Measurements from ENCODE around the gene DNAH8.

DNAH8 gene

DNA sequence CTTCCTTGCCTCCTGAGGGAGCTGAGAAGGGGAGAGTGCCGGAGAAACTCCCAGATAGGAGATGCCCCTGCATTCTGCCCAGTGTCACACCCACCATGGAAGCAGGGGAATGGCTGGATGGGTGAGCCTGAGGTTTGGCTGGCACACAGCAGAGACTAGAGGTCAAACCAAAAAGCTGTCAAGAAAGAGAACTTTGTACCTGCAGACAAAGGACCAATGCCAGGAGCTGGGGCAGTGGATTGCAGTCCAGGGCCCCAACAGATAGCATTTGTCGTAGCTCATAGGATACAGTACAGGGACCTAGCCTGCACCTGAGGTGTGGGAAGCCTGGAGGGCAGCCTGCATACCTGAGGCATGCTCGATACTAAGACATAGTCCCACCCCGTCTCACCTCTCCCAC is 227.3 kb downstream of the DNAH8 start:
- H3K9me3 ChIP-seq (ENCODE audit: control insufficient read depth, insufficient read depth, low read length): no peaks in the 10 kb centered on the region
- no peaks in the 10 kb centered on the region for H3K9me2 ChIP-seq (replicated peaks; ENCODE audit: control insufficient read depth, low read length)
- H4K20me1 ChIP-seq (ENCODE audit: control insufficient read depth, insufficient read depth, low read depth, low read length): no peaks in the 10 kb centered on the region
- TF ChIP-seq, protein P1, sequence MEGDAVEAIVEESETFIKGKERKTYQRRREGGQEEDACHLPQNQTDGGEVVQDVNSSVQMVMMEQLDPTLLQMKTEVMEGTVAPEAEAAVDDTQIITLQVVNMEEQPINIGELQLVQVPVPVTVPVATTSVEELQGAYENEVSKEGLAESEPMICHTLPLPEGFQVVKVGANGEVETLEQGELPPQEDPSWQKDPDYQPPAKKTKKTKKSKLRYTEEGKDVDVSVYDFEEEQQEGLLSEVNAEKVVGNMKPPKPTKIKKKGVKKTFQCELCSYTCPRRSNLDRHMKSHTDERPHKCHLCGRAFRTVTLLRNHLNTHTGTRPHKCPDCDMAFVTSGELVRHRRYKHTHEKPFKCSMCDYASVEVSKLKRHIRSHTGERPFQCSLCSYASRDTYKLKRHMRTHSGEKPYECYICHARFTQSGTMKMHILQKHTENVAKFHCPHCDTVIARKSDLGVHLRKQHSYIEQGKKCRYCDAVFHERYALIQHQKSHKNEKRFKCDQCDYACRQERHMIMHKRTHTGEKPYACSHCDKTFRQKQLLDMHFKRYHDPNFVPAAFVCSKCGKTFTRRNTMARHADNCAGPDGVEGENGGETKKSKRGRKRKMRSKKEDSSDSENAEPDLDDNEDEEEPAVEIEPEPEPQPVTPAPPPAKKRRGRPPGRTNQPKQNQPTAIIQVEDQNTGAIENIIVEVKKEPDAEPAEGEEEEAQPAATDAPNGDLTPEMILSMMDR (IDR thresholded peaks at IDR 0.05; ENCODE audit: low read depth, low read length, poor library complexity, severe bottlenecking): no peak
- TF ChIP-seq EZH2phosphoT487 (IDR thresholded peaks at IDR 0.05; ENCODE audit: borderline replicate concordance, low read length): no peak
- no peaks in the 10 kb centered on the region for H3K36me3 ChIP-seq (ENCODE audit: control insufficient read depth, low read length)
- no peaks in the 10 kb centered on the region for H3K4me1 ChIP-seq (ENCODE audit: control insufficient read depth, low read length)
- H3K79me2 ChIP-seq (ENCODE audit: control insufficient read depth, low read length): no peaks in the 10 kb centered on the region
- peaks cover 3% of the 10 kb centered on the region; the same call in 1 of the 2 replicates for H3K27me3 ChIP-seq (ENCODE audit: control insufficient read depth, low read length)
- H3K27ac ChIP-seq (ENCODE audit: low read depth, low read length): no peak overlapping the region
- H3K4me3 ChIP-seq (ENCODE audit: low read length): no peak overlapping the region
- H3F3A ChIP-seq (ENCODE audit: control insufficient read depth, insufficient read depth): no peaks in the 10 kb centered on the region
- no peak overlapping the region for H3K4me2 ChIP-seq (ENCODE audit: low read length)

DNA sequence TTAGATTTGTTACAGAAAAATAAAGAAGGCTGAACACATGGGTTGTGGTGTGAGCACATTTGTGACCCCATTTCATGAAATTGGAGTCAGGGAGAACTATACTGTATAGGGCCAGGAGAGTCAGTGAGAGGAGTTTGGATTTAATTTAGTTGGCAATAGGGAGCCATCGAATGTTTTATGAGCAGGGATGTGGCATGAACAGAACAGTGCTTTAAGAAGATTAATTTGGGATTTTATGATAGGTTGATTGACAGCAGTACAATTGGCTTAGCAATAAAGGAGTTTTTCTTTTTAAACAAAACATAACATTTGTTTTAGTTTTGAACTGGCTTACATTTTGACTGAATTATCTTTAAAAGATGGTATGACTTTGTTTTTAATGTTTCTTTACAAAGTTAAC is 227.9 kb downstream of the DNAH8 start:
- H3K9me2 ChIP-seq (replicated peaks; ENCODE audit: control insufficient read depth, low read length): no peaks in the 10 kb centered on the region
- H3K4me1 ChIP-seq (ENCODE audit: control insufficient read depth, low read length): no peaks in the 10 kb centered on the region
- H3K27me3 ChIP-seq (ENCODE audit: control insufficient read depth, low read length): peaks cover 3% of the 10 kb centered on the region; the same call in 1 of the 2 replicates
- no peaks in the 10 kb centered on the region for H4K20me1 ChIP-seq (ENCODE audit: control insufficient read depth, insufficient read depth, low read depth, low read length)
- no peak overlapping the region for H3K27ac ChIP-seq (ENCODE audit: low read depth, low read length)
- no peaks in the 10 kb centered on the region for H3K9me3 ChIP-seq (ENCODE audit: control insufficient read depth, insufficient read depth, low read length)
- H3K79me2 ChIP-seq (ENCODE audit: control insufficient read depth, low read length): no peaks in the 10 kb centered on the region
- TF ChIP-seq, protein P1 (IDR thresholded peaks at IDR 0.05; ENCODE audit: low read depth, low read length, poor library complexity, severe bottlenecking): no peak
- TF ChIP-seq EZH2phosphoT487 (IDR thresholded peaks at IDR 0.05; ENCODE audit: borderline replicate concordance, low read length): no peak
- H3K36me3 ChIP-seq (ENCODE audit: control insufficient read depth, low read length): no peaks in the 10 kb centered on the region
- H3K4me2 ChIP-seq (ENCODE audit: low read length): no peak overlapping the region
- H3K4me3 ChIP-seq (ENCODE audit: low read length): no peak overlapping the region
- no peaks in the 10 kb centered on the region for H3F3A ChIP-seq (ENCODE audit: control insufficient read depth, insufficient read depth)

DNA sequence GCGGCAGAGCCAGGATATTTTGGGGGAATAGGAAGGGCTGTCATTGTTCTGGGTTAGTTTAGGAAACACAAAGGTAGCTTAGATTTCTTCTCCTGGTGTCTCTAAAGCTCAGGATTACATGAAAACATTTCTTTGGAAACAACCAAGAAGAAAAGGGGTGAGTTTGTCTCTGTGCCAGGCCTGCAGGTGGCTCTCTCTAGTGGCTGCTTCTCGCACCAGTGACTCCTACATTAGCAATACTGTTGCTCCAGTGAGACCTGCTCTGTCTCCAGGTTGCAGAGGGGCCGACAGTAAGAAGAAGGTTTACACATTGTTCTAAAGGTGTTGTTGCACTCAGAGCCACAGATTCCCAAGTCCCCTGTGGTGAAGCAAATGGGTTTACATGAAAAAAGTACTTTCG is 228.9 kb downstream of the DNAH8 start:
- Histone ChIP-seq H3K9me3 (ENCODE audit: control insufficient read depth, insufficient read depth, low read length) (no peaks in the 10 kb centered on the region), H3F3A (ENCODE audit: control insufficient read depth, insufficient read depth) (no peaks in the 10 kb centered on the region), H3K27ac (ENCODE audit: low read depth, low read length) (no peak overlapping the region), H3K4me2 (ENCODE audit: low read length) (no peak overlapping the region), H3K79me2 (ENCODE audit: control insufficient read depth, low read length) (no peaks in the 10 kb centered on the region), H3K4me3 (ENCODE audit: low read length) (no peak overlapping the region), H3K4me1 (ENCODE audit: control insufficient read depth, low read length) (no peaks in the 10 kb centered on the region), H3K36me3 (ENCODE audit: control insufficient read depth, low read length) (no peaks in the 10 kb centered on the region), H3K9me2 (replicated peaks; ENCODE audit: control insufficient read depth, low read length) (no peaks in the 10 kb centered on the region), H4K20me1 (ENCODE audit: control insufficient read depth, insufficient read depth, low read depth, low read length) (no peaks in the 10 kb centered on the region), H3K27me3 (ENCODE audit: control insufficient read depth, low read length) (peaks cover 3% of the 10 kb centered on the region; the same call in 1 of the 2 replicates)
- TF ChIP-seq EZH2phosphoT487 (IDR thresholded peaks at IDR 0.05; ENCODE audit: borderline replicate concordance, low read length): no peak
- TF ChIP-seq, protein P1 (IDR thresholded peaks at IDR 0.05; ENCODE audit: low read depth, low read length, poor library complexity, severe bottlenecking): peak; percentile 43
